GM21360 (cell line): Measurements from ENCODE around the gene METTL13.

Experiments
- ATAC-seq: cut with Tn5 transposase; IDR thresholded peaks from one replicate; pipeline ENCODE4 v1.9.1; 2021; ENCODE audit warnings: mild to moderate bottlenecking, moderate library complexity; ENCODE audit not compliant: unreplicated experiment

The METTL13 gene

DNA sequence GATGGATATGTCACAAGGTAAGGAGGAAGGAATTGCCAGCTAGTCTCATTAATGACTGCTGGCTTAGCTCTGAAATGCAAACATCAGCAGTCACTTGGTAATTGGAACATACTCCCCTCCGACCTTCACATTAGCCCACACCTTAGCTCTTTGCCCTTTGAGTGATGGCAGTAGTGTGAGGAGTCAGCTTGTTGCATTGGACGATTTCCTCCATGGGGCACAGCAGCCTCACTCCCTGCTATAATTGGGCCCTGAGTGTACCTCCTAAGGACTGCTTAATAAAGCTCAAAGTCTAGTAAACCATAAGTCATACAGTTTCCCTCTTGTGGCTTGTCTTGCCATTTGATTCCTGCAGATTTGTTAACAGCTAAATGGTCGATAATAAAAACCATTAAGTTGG lies 19.4 kb downstream of the METTL13 start:
- no peak for ATAC-seq

DNA sequence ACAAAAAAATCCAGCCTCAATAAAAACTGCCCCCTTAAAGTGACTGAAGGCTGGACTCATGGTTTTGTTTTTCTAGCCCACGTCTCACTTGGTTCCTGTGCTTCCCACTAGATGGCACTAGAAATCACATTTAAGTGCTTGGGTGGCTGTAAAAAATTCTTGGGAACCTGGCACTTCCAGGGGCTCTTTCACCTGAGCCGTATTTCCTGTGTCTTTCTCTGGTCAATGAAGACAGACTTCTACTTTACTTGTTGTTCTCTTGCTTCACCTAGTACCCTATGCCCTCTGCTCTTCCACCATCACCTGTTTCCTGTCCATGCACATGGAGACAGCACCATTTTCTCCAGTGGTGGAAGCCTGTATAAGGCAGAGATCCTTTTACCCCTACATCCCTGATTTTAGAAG lies 20.0 kb downstream of the METTL13 start:
- no peak for ATAC-seq

DNA sequence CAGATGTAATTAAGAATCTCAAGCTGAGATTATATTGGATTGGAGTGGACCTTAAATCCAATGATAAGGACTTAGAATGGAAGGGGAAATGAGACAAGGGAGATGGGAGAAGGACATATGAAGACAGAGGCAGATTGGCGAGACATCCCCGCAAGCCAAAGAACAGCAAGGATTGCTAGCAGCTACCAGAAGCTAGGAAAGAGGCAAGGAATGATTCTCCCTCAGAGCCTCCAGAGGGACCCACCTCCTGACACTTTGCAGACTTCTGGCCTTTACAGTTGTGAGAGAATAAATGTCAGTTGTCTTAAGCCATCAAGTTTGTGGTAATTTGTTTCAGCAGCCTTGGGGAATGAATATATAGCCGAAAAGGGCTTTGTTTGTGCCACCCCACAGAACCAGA lies 20.7 kb downstream of the METTL13 start:
- no peak for ATAC-seq

DNA sequence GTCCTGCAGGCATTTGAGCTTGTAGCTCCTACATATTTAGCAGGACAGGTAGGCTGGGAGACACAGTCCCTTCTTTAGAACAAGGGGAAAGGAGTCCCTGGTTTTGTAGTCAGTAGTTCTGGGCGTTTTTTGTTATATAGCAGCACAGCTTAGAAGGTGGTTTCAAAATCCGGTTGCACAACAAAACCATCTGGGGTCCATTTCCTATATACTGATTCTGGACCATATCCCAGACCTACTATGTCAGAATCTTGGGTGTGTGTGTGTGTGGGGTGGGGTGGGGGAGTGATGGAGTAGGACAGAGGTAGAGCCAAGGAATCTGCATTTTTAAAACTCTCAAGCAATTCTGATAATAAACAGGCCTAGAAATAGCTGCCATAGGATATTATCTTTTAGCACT lies 21.6 kb downstream of the METTL13 start:
- ATAC-seq = no peak

DNA sequence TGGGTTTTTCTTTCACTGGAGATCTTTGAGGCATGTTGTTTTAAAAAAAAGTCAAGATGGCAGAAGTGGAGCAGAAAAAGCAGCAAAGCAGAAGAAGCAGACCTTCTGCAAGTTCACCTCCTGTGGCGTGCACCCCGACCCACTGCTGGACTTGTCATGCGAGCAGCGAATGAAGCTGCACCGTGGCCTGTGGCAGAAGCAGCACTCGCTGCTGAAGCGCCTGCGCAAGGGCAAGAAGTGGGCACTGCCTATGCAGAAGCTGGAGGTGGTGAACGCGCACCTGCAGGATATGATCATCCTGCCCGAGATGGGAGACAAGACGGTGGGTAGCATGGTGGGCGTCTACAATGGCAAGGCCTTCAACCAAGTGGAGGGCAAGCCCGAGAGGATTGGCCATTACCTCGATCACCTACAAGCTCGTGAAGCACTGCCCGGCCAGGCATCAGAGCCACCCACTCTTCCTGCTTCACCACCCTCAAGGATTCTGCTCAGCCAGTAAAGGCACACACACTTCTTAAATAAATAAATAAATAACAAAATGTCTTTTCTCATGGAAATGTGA lies 22.1 kb downstream of the METTL13 start:
- no peak for ATAC-seq

DNA sequence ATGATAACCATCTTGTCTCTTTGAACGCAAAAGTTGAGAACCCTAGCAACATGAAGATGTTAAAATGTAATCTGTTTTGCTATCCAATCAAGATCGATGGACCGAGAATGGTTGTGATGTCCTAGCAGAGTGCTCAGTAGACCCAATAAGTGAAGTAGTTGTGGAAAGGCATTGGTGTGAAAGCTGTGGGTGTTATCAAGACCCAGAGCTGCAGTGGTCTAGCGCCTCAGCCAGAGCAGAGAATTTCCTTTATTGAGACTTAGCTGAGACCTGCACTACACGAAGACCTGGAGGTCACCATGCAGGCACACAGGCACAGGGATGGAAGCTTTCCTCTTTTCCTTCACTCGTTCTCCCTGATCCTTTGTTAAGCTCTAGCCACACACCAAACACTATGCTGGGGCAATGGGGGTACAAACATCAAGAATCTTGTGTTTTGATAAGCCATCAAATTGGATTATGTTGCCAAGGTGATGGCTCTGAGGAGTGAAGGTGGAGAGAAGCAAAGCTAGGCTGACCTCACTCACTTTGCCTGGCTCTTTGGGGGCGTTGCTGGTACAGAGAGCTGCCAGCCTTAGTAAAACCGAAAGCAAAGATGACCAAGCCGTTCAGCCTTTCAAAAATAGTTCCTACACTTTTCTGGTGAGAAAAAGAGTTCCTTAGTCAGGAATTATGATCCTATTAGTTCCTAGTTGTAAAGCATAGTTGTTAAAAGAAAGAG lies 24.1 kb downstream of the METTL13 start:
- peak; percentile 76 for ATAC-seq

DNA sequence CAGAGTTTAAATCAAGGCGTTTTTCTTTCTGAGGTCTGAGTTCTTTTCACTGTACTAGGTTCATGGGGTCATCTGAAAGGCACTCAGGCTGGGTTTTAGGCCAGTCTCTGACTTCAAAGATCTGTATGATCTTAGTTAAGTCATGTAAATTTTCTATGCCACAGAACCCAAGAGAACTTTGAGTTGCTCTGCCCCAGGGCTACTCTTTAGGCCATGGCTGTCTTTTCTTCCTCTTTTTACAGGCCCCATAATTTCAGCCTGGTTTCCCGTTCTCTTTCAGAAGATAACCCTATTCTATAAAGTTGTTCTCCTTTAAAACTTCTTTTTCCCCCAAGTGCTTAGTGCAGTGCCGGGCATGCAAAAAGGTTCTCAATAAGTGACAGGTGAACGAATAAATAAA lies 26.1 kb downstream of the METTL13 start:
- ATAC-seq = no peak

DNA sequence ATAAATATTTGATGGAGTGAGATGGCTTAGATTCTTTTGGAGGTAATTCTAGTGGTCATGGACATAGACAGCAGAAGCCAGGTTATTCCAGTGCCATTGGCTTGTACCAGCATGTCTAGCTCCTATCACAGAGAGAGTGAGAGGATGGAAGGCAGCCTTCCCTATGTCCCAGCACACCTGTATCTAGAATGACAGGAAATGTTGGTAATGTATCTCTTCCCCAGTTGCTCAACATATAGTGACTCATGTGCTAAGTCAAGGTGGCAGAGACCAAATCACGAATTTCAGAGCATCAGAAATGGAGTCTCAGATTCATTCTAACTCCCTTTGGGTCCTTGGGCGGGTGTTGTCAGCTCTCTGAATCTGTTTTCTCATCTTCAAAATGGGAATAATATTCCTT lies 28.4 kb downstream of the METTL13 start:
- ATAC-seq = no peak

DNA sequence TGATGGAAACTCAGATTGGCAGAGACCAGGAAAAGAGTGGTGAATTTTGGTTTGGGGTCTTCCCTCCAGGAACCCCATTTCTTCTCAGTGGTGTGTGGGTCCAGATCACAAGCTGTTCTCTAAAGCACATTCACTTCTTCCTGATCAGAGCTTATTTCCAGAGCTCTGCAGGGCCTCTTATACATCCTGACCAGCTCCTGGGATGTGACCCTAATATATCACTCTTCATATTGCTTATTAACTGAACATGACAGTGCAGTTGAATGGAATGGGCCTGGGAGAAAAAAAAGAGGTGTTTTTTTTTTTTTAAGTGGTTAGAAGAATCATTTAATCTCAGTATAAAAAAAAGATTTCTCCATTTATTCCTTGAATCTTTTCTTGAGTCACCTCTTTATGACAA lies 30.2 kb downstream of the METTL13 start:
- ATAC-seq = no peak

DNA sequence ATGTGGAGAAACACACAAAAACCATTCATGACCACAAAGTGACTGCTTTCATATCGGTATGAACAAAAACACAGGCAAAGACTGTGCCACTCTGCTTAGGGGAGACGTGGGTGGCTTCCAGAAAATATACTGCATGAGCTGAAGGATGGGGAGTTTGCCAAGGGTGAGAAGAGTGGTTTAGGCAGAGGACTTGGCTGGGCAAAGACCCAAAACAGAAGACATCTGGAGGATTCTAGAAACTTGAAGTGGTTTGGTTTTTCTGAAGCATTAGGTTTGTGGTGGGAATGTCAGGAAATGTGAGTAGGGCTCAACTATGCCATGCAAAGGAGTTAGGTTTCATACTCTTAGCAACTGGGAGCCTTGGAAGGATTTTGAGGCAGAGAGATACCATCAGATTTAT lies 33.2 kb downstream of the METTL13 start:
- no peak for ATAC-seq

DNA sequence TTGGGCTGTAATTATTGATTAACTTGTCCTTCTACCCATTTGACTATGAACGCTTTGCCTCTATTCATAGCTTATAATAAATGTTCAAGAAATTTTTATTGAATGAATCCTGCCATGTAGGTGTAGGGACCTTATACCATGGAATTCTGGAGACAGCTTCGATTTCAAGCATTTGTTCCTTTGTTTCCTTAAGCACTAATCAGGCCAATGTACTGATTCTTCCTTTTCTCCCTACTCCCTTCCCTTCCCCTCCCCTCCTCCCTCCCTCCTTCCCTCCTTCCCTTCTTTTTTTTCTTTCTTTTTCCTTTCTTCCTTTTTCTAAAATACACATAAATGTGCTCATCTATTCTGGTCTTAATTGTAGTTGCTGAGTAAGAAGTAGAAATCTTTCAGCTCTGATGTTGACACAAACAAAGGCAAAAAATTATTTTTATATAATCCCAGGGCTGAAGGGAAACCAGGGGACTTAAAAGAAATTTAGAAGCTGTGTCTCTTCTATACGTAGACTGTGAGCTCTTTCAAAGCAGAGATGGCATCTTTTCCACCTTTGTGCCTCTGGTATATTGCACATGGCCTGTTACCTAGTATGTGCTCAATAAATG lies 34.9 kb downstream of the METTL13 start:
- ATAC-seq = no peak

DNA sequence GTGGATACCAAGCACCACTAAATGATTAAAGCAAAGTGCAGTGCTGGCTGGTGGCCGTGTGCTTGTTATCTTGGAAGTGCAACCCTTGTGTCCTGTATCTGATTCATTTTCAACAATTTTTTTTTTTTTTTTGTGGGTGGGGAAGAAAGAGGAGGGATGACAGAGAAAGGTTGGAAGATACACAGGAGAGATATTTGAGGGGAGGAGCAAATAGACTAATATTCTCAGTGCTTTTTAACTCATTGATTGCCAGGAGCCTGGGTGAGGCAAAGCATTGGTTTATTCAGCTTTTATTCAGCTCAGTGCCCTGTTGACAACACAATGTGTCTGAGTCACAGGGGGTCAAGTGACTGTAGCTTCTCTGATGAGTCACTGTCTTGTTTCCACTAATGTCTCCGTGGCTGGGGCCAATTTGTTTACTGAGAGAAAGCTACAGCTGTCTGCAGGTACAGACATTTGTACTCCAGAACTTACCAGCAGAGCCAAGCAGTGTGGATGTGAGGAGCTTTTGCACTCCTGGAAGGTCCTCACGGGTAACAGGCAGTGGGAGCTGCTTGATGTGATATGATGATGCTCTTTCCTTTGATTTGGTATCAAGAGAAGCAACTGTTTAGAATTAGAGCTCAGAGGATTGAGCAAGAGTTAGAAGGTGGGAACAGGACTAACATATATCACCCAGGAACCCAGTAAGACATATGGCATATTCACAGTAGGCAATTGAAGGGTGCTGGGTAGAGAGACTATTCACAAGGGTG lies 36.2 kb downstream of the METTL13 start:
- ATAC-seq = peak; percentile 79

DNA sequence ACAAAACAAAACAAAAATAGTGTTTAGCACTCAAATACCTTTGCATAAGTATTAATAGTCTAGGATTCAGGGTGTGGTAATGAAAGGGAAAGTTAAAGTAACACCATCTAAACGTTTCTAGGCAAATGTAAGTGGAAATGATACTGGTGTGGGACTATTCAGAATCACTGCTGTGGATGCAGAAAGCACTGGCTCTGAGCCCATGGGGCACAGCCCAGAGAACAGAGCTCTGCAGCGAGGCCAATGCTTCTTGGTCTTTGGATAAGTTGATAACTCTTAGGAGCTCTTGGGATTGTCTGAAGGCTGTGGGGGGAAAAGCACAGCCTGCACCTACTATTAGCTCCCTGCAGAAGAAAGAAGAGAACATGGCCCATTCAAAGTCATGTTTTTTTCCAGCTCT lies 38.5 kb downstream of the METTL13 start:
- ATAC-seq = no peak

DNA sequence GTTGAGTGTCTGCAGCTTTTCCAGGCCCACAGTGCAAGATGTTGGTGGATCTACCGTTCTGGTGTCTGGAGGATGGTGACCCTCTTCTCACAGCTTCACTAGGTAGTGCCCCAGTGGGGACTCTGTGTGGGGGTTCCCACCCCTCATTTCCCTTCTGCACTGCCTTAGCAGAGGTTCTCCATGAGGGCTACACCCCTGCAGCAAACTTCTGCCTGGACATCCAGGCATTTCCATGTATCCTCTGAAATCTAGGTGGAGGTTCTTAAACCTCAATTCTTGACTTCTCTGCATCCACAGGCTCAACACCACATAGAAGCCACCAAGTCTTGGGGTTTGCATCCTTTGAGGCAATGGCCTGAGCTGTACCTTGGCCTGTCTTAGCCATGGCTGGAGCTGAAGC lies 45.5 kb downstream of the METTL13 start:
- ATAC-seq = no peak

DNA sequence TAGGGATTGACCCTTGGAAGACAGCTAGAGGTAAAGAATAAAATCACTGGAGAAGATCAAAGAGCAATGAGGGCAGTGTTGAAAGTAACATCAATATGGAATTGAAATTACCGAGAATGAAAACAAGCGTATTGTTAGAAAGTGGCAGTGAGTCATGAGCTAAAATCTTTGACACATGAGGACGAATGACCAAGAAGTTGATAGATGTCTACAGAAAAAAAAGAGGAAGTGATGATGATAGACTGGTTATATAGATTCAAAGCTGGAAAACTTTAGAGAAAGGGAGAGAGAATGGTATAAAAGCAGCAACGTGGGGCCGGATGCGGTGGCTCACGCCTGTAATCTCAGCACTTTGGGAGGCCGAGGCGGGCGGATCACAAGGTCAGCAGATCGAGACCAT lies 47.3 kb downstream of the METTL13 start:
- ATAC-seq = no peak

DNA sequence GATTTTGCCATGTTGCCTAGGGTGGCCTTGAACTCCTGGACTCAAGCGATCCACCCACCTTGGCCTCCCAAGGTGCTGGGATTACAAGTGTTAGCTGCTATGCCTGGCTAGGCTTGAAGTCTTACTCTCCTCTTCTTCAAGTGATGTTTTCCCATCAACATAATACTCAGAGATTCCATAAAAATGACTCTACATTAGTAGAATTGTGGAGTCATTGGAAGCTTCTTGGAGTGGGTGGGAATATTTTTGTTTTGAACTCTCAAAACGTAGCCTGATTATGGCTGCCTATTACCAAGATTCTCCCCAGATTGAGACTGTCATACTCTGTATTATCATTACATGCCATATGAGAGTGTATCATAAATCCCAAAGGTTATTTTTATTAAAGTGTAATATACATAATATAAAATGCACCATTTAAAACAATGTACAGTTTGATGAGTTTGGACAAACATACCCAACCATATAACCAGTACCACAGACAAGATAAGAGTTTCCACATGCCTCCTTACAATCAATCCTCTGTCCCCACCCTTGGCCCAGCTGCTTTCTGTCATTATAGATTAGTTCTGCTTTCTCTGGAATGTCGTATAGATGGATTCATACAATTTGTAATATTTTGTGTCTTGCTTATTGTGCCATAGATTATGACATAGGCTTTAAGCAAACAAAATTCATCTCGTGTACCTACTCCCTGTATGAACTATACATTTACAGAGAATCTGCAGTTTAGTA lies 51.8 kb downstream of the METTL13 start:
- no peak for ATAC-seq

DNA sequence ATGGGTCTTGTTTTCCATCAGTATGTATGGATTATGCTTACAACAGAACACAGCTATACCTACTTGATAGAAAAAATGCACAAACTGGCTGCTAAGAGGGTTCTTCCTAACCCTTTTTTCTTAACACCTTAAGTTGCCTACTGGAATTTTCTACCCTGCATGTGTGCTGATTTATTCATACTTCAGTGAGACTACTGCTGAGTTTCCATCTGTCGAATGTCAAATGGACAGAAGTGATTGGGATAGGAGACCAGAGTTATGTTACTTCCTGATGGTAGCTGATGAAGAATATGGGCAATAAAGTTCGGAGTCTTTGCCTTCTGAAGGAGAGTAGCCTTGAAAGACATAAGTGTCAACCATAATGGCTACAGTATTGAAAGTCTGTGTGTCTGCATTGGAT lies 53.4 kb downstream of the METTL13 start:
- no peak for ATAC-seq

DNA sequence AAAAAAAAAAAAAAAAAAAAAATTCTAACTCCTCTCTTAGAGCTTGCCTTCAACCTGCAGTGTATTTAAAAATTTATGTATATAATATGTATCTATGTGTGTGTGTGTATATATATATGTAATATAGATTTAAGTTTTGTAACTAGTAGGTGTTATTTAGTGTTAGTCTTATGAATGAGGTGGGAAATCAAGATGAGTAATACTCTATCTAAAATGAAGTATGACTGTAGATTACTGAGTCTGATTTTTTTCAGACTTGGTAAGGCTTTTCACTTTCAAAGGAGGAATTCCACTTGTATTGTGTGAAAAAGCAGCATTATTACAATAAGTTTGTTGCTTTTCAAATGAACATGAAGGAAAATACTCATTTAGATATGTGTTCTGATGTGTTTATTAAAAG lies 54.4 kb downstream of the METTL13 start:
- ATAC-seq = no peak

DNA sequence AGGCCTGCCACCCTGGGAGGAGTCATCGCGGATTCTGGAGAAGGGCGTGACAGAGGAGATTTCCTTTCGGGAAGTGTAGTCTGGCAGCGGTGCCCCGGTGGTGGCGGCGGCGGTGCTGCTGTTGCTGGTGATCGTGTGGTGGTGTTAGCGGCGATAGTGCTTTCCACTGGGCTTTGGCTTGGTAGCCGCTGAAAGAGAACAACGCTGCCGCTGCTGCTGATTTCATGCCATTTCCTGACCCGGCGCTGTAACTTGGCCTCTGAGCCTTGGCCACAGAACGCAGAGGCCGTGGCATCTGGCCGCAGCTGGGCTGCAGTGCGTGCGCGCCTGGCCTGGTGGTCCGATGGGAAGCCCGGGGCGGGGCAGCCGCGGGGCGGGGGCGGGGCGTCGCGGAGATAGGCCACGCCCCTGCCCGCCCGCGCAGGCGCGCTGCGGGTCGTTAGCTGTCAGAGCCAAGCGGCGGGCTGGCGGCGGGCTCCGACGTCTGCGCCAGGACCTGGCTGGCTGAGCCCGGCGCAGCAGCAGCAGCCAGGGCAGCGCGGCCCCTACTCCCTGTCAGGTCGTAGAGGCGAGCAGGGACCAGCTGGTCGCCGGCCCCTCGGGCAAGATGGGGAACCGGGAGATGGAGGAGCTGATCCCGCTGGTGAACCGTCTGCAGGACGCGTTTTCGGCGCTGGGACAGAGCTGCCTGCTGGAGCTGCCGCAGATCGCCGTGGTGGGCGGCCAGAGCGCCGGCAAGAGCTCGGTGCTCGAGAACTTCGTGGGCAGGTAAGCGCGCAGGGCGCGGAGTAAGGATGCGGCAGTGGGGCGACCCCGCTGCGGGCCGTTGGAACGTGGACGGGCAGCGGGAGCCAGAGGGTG lies 59.8 kb downstream of the METTL13 start, which contains the start of gene DNM3:
Gene DNM3 (plus strand): TSS at position 449 of the 861 bp plus-strand sequence. CDS start 159 bp downstream, at position 608.
- peak; percentile 90 for ATAC-seq
